ENCODE data around the gene RAB40B. TPM values are rescaled to one million over a fixed set of nuclear protein-coding genes. Genes with fewer than 3 reads are reported as not detected.

Gene RAB40B
- total and polyA plus RNA-seq, 4 donors = 2.9 to 12.1 (median 10.5) TPM

DNA sequence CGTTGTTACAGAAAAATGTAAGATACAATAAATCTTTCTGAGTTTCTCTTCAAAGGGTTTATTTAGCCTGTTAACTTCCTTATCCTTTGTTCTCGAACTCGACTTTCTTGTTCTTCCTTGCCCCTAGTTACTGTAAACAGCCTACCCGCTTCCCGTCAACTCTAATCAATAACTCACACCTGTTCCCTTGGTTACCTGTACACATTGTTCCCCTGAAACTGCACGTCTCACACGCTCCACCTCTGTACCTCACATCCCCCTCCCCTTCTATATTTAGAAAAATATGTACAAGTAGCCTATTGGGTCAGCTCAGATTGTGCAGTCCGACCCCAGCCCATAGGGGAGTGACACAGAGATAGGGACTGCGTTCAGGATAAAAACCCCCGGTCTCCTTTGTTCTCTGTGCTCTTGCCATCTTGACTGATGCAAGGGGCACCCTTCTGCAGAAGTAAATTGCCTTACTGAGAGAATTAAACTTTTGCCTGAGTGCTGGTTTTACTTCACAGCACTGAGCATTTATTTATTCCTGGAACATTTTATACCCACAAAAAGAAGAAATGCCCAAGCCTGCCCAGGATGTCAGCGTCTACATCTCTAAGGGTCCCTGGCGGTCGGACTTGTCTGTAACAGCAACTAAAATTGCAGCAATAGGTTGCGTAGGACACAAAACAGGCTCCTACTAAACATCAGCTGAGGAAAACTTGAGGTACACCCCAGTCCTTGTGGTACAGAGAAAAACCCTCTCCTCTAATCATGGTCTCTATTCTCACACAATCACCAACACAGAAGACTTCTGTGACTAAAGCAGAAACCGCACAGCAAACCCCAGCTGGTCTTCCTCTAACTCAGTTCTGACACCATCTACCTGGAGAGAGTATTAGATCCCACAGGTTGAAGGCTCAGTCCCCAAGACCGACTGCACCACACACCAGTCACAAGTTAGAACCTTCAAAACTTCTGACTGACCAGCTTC is 61.6 kb downstream of the RAB40B start:
- Histone ChIP-seq H3K9ac (ENCODE audit: low read depth in 1 of 2, low read length in 2 of 2) (no peak overlapping the region), H3K4me1 (ENCODE audit: control insufficient read depth in 4 of 4, insufficient read depth in 4 of 4, low read length in 3 of 4) (no peaks in the 10 kb centered on the region), H3K4me3 (ENCODE audit: low read depth in 1 of 3, low read length in 3 of 3) (no peak overlapping the region), H3K9me3 (ENCODE audit: control insufficient read depth in 4 of 4, low read length in 3 of 4) (peaks cover 0 to 4% (median 0%) of the 10 kb centered on the region in 4 donors), H3K27me3 (ENCODE audit: control insufficient read depth in 4 of 4, insufficient read depth in 4 of 4, low read length in 3 of 4) (no peaks in the 10 kb centered on the region), H3K27ac (ENCODE audit: low read depth in 1 of 2, low read length in 2 of 2) (peak overlapping the region; percentile 19 to 25), H3K36me3 (ENCODE audit: control insufficient read depth in 4 of 4, insufficient read depth in 3 of 4, low read depth in 1 of 4, low read length in 3 of 4) (peaks cover 0 to 8% (median 8%) of the 10 kb centered on the region in 4 donors)
- 79% methylated on average over 16 of the region's 16 CpGs for WGBS
- TF ChIP-seq GABPA (IDR thresholded peaks at IDR 0.05 in 1 of 2, conservative IDR thresholded peaks at IDR 0.05 in 1 of 2) (no peak), HNF4A (conservative IDR thresholded peaks at IDR 0.05) (no peak), NR2F2 (IDR thresholded peaks at IDR 0.05) (no peak), YY1 (IDR thresholded peaks at IDR 0.05) (no peak), HNF4G (IDR thresholded peaks at IDR 0.05) (no peak), EGR1 (IDR thresholded peaks at IDR 0.05; ENCODE audit: low read depth in 2 of 2) (no peak), SP1 (IDR thresholded peaks at IDR 0.05) (no peak), JUND (IDR thresholded peaks at IDR 0.05) (no peak), FOXA2 (IDR thresholded peaks at IDR 0.05) (no peak), RAD21 (IDR thresholded peaks at IDR 0.05) (no peak), TAF1 (conservative IDR thresholded peaks at IDR 0.05) (no peak), RXRA (IDR thresholded peaks at IDR 0.05) (no peak)
- TF ChIP-seq, protein P1, sequence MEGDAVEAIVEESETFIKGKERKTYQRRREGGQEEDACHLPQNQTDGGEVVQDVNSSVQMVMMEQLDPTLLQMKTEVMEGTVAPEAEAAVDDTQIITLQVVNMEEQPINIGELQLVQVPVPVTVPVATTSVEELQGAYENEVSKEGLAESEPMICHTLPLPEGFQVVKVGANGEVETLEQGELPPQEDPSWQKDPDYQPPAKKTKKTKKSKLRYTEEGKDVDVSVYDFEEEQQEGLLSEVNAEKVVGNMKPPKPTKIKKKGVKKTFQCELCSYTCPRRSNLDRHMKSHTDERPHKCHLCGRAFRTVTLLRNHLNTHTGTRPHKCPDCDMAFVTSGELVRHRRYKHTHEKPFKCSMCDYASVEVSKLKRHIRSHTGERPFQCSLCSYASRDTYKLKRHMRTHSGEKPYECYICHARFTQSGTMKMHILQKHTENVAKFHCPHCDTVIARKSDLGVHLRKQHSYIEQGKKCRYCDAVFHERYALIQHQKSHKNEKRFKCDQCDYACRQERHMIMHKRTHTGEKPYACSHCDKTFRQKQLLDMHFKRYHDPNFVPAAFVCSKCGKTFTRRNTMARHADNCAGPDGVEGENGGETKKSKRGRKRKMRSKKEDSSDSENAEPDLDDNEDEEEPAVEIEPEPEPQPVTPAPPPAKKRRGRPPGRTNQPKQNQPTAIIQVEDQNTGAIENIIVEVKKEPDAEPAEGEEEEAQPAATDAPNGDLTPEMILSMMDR (IDR thresholded peaks at IDR 0.05; ENCODE audit: low read depth, low read length, missing input control) = no peak
- TF ChIP-seq, protein P2, sequence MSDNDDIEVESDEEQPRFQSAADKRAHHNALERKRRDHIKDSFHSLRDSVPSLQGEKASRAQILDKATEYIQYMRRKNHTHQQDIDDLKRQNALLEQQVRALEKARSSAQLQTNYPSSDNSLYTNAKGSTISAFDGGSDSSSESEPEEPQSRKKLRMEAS (IDR thresholded peaks at IDR 0.05) = no peak
- TF ChIP-seq, protein P3, sequence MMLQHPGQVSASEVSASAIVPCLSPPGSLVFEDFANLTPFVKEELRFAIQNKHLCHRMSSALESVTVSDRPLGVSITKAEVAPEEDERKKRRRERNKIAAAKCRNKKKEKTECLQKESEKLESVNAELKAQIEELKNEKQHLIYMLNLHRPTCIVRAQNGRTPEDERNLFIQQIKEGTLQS (IDR thresholded peaks at IDR 0.05) = no peak
- TF ChIP-seq, protein P4, sequence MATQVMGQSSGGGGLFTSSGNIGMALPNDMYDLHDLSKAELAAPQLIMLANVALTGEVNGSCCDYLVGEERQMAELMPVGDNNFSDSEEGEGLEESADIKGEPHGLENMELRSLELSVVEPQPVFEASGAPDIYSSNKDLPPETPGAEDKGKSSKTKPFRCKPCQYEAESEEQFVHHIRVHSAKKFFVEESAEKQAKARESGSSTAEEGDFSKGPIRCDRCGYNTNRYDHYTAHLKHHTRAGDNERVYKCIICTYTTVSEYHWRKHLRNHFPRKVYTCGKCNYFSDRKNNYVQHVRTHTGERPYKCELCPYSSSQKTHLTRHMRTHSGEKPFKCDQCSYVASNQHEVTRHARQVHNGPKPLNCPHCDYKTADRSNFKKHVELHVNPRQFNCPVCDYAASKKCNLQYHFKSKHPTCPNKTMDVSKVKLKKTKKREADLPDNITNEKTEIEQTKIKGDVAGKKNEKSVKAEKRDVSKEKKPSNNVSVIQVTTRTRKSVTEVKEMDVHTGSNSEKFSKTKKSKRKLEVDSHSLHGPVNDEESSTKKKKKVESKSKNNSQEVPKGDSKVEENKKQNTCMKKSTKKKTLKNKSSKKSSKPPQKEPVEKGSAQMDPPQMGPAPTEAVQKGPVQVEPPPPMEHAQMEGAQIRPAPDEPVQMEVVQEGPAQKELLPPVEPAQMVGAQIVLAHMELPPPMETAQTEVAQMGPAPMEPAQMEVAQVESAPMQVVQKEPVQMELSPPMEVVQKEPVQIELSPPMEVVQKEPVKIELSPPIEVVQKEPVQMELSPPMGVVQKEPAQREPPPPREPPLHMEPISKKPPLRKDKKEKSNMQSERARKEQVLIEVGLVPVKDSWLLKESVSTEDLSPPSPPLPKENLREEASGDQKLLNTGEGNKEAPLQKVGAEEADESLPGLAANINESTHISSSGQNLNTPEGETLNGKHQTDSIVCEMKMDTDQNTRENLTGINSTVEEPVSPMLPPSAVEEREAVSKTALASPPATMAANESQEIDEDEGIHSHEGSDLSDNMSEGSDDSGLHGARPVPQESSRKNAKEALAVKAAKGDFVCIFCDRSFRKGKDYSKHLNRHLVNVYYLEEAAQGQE (IDR thresholded peaks at IDR 0.05) = no peak
- DNase-seq (ENCODE audit: low spot score) = no peak

DNA sequence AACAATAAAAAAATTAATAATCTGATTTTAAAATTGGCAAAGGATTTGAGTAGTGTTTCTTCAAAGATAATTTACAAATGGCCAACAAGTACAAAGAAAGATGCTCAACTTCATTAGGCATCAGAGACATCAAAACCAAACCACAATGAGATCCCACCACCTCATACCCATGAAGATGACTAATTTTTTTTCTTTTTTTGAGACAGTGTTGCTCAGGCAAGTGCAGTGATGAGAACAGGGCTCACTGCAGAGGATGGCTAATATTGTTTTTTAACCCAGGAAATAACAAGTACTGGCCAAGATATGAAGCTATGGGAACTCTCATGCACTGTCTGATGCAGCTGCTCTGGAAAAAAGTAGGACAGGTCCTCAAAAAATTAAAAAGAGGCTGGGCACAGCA is 65.2 kb downstream of the RAB40B start:
- no peak for DNase-seq (ENCODE audit: low spot score)
- peaks cover 2 to 27% (median 5%) of the 10 kb centered on the region in 4 donors for H3K36me3 ChIP-seq (ENCODE audit: control insufficient read depth in 4 of 4, insufficient read depth in 3 of 4, low read depth in 1 of 4, low read length in 3 of 4)
- no peak for TF ChIP-seq NR2F2 (IDR thresholded peaks at IDR 0.05)
- no peak for TF ChIP-seq GABPA (IDR thresholded peaks at IDR 0.05 in 1 of 2, conservative IDR thresholded peaks at IDR 0.05 in 1 of 2)
- no peak for TF ChIP-seq SP1 (IDR thresholded peaks at IDR 0.05)
- TF ChIP-seq HNF4A (conservative IDR thresholded peaks at IDR 0.05) = no peak
- no peak for TF ChIP-seq TAF1 (conservative IDR thresholded peaks at IDR 0.05)
- TF ChIP-seq RAD21 (IDR thresholded peaks at IDR 0.05) = no peak
- no peak for TF ChIP-seq HNF4G (IDR thresholded peaks at IDR 0.05)
- TF ChIP-seq, protein P3 (IDR thresholded peaks at IDR 0.05) = no peak
- H3K4me1 ChIP-seq (ENCODE audit: control insufficient read depth in 4 of 4, insufficient read depth in 4 of 4, low read length in 3 of 4) = no peaks in the 10 kb centered on the region
- no peak overlapping the region for H3K4me3 ChIP-seq (ENCODE audit: low read depth in 1 of 3, low read length in 3 of 3)
- peaks cover 0 to 4% (median 0%) of the 10 kb centered on the region in 4 donors for H3K9me3 ChIP-seq (ENCODE audit: control insufficient read depth in 4 of 4, low read length in 3 of 4)
- H3K9ac ChIP-seq (ENCODE audit: low read depth in 1 of 2, low read length in 2 of 2) = no peak overlapping the region
- H3K27me3 ChIP-seq (ENCODE audit: control insufficient read depth in 4 of 4, insufficient read depth in 4 of 4, low read length in 3 of 4) = no peaks in the 10 kb centered on the region
- H3K27ac ChIP-seq (ENCODE audit: low read depth in 1 of 2, low read length in 2 of 2) = no peak overlapping the region

Data from liver (tissue), 9 donors.